CD4-positive, alpha-beta T cell treated with Interleukin-10 for 1 hour (primary cell): ENCODE data around the gene GRIN2A.

ENCODE experiments used
- DNase-seq: peaks from one replicate; pipeline ENCODE4 v3.0.0-alpha.2; 2020

GRIN2A gene

GRCh38 chr16:10181196-10182162 lies 749 bp downstream of the GRIN2A start:
- DNase-seq, result peak; percentile 16

GRCh38 chr16:10180771-10181163 lies 1.5 kb downstream of the GRIN2A start:
- DNase-seq, result no peak

DNA sequence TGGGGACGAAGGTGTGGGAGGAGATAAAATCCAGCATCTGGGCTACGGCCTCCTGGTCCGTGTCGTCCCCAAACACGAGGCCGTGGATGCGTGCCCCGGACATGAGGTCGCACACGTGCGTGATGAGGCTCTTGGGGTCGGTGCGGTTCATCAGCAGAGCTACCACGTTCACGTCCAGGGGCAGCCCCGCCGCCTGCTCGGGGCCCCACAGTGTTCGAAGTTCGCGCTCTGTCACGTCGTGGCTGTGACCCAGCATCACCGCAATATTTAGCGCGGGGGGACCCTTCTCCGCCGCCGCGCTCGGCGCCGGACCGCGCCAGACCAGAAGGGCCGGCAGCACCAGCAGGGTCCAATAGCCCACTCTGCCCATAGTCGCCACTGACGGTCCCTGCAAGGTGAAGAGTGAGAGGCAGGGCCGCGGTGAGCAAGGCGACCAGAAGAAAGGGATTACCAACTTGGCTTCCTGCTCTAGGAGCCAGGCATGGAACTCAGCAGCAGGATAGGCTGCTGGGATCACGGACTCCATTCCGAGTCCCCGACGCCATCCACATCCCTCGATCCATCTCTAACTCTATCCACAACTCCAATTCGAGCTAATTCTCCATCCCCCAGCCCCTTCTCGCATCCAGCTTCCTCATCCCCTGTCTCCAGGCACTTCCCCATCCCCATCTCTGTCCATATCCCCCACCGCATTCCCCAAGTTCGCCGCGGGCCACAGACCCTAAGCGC lies 2.0 kb downstream of the GRIN2A start:
- DNase-seq, result no peak

DNA sequence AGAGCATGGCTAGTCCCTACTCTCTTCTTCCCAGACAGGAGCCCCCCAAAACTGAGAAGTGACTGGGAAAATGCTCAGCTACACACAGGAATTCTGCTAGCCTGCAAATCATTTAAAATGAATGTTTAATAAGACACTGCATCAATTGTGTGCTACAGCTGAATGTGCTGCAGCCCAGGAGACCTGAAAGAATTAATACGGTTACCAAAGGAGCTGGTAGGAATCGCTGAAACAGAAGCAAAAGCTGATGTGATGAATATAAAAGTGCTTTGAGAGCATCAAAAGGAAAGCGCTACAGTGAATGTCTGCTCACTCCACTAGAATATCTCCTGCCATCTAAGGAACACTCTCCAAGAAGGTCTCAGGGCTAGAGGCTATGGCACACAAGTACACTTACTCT lies 3.7 kb downstream of the GRIN2A start:
- DNase-seq, result no peak

DNA sequence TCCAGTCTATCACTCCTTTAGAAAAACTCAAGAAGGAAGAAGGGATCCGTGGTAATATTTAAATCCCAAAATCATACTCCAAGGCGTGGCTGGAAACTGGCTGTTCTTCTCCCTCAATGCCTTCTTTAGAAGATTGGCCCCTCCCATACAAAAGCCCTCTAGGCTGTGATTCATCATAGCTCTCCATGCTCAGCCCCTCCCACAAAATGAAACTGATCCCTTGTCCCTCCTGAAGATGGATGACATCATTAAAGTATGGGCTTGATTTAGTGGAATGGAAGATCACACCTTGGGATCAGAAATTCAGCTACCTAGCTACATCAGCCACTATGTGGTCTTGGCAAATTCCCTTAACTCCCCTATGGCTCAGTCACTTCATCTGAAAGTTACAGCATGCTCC lies 4.1 kb downstream of the GRIN2A start:
- no peak for DNase-seq

DNA sequence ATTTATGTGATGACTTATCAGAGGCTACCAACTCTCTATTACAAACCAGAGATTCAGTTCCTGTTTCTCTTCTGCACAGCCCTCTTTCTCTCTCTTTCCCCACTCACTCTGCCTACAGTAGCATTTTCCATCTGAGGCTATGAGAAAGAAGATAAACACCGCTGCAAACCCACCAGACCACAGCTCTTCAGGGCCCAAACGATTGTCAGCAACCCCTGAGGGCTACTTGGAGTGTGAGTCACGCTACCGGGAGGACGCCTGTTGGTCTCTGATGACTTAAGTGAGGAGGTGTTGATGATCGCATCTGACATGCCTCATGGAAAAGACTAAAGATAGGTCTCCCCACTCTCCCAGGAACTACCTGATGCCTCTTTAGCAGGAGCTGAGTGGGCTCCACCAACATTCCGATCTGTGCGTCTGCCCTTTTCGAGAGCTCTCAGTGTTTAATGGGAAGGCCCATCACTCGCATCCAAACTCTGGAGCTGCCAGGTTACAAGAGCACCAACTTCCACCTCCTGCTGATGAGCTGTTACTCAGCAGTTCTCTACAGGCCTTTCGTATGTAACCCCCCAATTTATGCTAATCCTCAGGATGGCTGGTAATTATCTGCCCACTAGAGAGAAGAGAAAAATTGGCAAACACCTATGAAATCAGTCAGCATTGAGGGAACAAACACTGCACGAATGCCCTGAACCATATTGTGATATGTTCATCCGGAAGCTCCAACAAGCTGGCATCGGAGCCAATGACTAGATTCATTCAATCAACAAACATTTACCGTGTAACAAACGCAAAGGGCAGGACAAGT lies 9.2 kb downstream of the GRIN2A start:
- DNase-seq, result no peak

DNA sequence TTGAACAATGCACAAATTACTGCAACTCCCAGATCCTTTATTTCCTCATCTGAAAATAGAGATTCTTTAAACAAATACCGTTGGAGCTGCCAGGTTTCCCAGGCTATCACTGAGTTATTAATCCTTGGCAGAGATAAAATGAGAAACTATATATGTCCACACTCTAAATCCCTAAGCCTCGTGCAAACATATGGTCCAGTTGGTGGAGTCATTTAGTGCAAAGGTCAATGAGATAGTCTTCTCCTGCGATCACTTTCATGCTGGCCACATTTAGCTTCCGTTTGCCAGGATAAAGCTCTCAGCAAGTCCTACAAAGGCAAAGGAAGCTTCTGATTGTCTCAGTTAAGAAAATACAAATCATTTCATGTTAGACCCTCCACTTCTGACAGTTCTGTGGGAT lies 11.0 kb downstream of the GRIN2A start:
- no peak for DNase-seq

DNA sequence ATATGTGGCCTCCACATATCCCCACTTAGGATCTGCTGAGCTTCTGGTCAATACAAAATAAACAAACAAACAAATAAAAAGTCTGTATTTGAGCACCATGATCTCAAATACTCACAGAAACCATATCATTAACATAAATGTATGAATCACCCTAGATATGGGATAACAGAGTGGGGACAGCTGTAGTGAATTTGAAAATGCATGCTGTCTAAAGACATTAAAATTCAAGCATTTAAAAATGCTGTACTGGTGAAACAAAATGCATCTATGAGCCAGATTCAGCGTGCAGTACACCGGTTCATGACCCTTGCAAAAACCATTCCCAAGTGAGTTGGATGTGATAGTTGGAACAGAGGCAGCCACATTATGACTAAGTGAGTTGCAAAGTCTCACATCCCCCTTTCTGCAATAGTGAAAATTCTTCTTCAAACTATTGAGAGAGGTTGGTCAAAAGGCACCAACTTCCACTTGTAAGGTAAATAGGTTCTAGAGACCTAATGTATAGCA lies 12.3 kb downstream of the GRIN2A start:
- DNase-seq, result no peak

DNA sequence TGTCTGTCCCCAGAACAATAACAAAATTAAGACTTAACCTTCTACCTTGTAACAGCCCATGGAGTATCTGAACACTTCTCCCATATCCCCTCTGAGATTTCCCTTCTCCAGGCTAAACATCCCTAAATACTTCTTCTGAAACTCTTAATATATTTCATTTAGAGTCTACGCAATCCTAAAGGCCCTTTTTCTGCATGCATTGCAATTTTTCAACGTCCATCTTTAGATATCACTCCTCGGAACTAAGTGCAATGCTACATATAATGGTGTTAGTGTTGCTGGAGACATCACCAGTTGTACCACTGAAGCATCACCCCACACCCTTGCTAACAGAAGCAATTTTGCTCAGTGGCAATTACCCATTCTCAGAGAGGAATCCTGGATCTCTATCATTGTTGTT lies 13.2 kb downstream of the GRIN2A start:
- DNase-seq, result no peak

- no peak for DNase-seq
These were observed 14.0 kb downstream of the GRIN2A start for GRCh38 chr16:10168258-10168657.

DNA sequence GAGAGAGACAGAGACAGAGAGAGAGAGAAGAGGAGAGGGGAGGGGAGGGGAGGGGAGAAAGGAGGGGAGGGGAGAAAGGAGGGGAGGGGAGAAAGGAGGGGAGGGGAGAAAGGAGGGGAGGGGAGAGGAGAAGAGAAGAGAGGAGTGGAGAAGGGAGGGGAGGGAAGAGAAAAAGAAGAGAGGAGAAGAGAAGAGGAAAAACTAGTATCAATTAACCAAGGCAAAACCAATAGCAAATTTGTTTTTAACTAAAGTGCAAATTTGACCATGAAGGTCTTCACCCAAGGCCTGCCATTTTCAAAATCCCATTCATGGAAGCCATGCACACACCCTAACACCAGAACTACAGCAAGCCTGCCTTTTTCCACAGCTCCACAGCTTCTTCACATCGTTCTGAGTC lies 16.6 kb downstream of the GRIN2A start:
- no peak for DNase-seq

GRCh38 chr16:10162981-10163380 lies 19.2 kb downstream of the GRIN2A start:
- DNase-seq, result no peak

DNA sequence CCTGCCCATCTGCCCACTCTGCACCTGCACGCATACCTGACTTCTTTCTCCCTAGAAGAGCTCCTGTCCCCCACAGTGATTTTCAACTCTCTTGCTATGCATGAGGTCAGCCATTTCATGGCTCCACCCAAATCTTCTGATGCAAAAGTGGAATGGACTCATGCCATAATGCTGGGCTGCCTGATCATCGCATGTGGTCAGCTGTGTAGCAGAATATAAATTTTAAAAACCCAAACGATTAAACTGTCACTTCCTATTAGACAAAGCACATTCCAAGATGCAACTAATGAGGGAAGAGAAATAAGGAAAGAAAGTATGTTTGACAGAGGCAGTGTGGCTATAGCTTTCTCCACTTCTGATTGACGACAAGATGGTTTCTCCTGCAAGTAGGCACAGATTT lies 26.1 kb downstream of the GRIN2A start:
- DNase-seq, result no peak

- DNase-seq, result no peak
These were observed 27.8 kb downstream of the GRIN2A start for GRCh38 chr16:10154389-10154788.

DNA sequence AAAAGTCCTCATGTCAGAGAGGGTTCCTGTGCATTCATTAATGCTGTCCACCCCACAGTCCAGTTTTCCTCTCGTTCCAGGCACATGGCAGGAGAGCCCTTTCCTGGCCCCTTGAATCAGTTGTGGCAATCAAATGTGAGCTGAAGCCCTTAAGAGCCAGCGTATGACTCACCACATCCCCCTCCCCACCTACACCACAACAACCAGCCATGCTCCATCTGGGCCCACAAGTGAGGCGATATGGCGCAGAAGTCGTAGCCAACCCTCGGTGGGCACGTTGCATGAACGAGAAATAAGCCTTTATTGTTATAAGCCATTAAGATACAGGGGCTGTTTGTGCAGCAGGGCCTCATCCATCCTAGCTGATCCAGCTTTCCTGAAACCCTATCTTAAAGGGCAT lies 28.2 kb downstream of the GRIN2A start:
- no peak for DNase-seq

DNA sequence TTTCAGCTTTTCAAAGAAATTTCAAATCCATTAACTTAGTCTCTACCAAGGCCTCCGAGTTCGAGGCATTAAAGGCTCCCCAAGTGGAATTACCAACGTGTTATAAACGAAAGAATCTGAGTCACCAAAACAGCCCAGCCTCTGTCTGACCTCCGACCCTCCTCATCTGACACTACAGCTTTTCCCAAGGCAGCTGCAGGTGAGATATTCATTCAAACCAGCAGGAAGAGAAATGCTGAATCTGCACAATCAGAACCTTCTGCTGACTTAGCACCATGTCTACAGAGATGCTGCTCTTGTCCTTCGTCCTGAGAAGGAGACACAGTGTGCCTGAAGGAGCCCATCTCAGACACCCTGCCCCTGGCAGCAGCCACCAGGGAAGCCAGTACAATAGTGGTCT lies 30.5 kb downstream of the GRIN2A start:
- no peak for DNase-seq

GRCh38 chr16:10150906-10151305 lies 31.3 kb downstream of the GRIN2A start:
- no peak for DNase-seq

- no peak for DNase-seq
These were observed 36.6 kb downstream of the GRIN2A start for GRCh38 chr16:10145542-10146035.

DNA sequence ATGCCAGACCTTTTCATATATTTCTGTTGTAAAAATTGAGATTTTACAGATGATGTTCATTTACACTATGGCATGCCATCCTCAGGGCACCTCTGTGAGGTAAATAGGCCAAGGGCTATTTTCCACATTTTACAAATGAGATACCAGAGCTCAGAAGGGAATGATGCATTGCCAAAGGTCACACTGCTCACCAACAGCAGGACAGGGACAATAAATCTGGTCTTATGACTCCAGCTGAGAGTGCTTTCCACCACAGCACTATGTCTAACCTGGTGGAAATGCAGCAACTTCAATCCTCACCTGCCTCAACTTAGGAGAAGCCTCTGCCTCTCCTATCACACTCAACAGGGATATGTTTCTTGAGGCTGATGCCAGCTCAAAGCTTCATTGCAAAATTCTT lies 40.6 kb downstream of the GRIN2A start:
- no peak for DNase-seq

DNA sequence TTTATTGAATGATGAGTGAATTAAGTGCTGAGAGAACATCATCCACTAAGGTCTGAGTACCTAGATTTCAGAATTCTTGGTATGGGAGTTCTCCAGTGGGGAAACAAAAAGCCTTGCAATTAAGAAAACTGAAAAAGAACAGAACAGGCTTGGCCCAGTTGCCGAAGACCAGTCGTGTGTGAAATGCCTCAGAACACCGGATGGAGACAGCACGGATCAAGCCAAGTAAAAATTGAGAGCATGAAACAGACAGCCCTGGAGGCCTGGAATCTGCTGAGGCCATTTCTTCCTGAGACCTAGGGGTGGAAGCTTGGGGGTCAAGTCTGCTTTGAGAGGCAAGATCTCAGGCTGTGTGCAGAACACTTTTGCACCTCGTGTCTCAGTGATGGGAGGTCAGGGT lies 43.3 kb downstream of the GRIN2A start:
- DNase-seq, result no peak

DNA sequence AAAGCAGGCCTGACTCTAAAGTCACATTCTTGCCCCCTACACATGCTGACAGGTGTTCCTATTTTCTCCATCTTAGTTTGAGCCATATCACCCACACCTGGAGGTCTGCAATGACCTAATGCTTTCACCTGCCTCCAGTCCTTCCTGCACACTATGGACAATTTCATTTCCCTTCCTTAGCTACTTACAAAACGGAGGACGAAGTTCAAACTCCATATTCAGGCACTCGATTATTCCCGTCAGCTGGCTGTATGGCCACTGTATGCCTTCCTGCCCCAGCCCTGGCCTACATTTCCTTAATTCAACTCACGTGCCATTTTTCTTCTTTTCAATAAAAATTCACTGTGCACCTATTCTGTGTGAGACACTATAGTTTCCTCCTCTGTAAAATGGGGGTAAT lies 44.9 kb downstream of the GRIN2A start:
- DNase-seq, result no peak

- no peak for DNase-seq
These were observed 45.3 kb downstream of the GRIN2A start for GRCh38 chr16:10136916-10137315.

DNA sequence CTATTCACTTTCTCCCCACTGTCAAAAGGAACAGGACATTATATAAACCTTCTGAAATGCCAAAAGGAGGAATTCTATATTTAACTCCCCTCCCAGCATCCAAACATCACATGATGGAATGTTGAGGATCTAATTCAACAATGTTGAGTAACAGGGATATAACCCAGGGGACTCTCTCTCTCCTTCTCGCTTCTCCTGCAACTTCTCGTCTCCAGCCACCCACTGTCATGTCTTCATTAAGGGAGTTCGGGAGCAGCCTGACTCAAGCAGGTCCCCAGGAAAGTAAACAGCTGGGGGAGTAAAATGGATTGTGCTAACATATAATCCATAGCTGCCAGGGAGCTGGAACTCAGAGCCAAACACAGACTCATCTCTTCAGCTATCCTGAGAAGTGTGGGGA lies 51.7 kb downstream of the GRIN2A start:
- no peak for DNase-seq
